ENCODE data around the gene ZSCAN10.

DNA sequence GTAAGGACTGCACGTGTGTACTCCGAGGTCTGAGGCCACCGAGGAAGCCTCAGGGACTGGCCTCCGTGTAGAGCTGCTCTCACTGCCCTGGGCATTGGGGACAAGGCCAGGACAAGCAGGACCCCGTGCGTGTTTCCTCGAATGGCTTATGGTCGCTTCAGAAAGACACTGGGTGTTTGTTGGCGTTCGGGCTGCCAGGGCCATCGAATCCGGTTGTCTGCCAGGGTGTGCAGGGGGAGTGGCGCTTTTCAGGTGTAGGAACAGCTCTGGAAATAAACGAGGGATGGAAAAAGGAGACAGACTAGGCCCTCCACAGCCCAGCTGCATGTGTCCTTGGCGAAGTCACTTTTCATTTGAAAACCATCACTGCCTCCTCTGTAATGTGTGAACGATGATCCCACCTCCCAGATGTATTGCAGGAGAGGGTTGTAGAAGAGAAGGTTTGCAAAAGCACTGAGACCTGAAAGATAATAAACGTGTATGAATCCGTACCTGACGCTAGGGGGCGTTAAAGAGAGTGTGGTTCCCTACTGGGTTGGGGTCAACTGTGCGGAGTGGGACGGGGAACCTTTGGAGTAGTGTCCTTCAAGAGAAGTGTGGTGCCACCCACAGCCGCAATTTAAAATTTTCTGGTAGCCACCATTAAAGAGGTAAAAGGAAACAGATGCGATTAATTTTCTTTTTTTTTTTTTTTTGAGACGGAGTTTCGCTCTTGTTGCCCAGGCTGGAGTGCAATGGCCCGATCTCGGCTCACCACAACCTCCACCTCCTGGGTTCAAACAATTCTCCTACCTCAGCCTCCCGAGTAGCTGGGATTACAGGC, 2.1 kb upstream of the ZSCAN10 start:
- TF ChIP-seq, protein P1, sequence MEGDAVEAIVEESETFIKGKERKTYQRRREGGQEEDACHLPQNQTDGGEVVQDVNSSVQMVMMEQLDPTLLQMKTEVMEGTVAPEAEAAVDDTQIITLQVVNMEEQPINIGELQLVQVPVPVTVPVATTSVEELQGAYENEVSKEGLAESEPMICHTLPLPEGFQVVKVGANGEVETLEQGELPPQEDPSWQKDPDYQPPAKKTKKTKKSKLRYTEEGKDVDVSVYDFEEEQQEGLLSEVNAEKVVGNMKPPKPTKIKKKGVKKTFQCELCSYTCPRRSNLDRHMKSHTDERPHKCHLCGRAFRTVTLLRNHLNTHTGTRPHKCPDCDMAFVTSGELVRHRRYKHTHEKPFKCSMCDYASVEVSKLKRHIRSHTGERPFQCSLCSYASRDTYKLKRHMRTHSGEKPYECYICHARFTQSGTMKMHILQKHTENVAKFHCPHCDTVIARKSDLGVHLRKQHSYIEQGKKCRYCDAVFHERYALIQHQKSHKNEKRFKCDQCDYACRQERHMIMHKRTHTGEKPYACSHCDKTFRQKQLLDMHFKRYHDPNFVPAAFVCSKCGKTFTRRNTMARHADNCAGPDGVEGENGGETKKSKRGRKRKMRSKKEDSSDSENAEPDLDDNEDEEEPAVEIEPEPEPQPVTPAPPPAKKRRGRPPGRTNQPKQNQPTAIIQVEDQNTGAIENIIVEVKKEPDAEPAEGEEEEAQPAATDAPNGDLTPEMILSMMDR (conservative IDR thresholded peaks at IDR 0.05; ENCODE audit: low read depth, low read length): peak; percentile 63
- TF ChIP-seq EZH2 (IDR thresholded peaks at IDR 0.05; ENCODE audit: low read length, unreplicated experiment): no peak

Data from PC-3 (cell line).